GM12878 (cell line): ENCODE data around the gene PLCD1. TPM values are rescaled to one million over a fixed set of nuclear protein-coding genes. Genes with fewer than 3 reads are reported as not detected.

ENCODE experiments used
- BACH1 ChIP-seq: fragments of 450-650 bp; IDR thresholded peaks from 2 replicates; pipeline ENCODE4 v1.6.1; 2017; ENCODE audit warnings: mild to moderate bottlenecking, borderline replicate concordance
- BHLHE40 ChIP-seq, 2 experiments: fragments of 450-650 bp in 1 of 2; IDR thresholded peaks; 2 replicates each; pipeline ENCODE4 v1.6.1; 2011 to 2017; ENCODE audit warnings: low read depth in 2 of 2, borderline replicate concordance in 1 of 2, improper control_type of control experiment in 1 of 2, low read length in 1 of 2, mild to moderate bottlenecking in 1 of 2
- BMI1 ChIP-seq: fragments of 450-650 bp; IDR thresholded peaks from 2 replicates; pipeline ENCODE4 v1.6.1; 2016; ENCODE audit warnings: mild to moderate bottlenecking, moderate library complexity, borderline replicate concordance
- BRCA1 ChIP-seq: IDR thresholded peaks from 2 replicates; pipeline ENCODE4 v1.6.1; 2011; ENCODE audit warnings: low read depth, low read length, improper control_type of control experiment
- E2F8 ChIP-seq: fragments of 450-650 bp; IDR thresholded peaks from 2 replicates; pipeline ENCODE4 v1.6.1; 2018; ENCODE audit warnings: mild to moderate bottlenecking, low read depth, moderate library complexity; ENCODE audit not compliant: partially characterized antibody
- IRF3 ChIP-seq: fragments of 450-650 bp; IDR thresholded peaks from 2 replicates; pipeline ENCODE4 v1.6.1; 2014; ENCODE audit warnings: mild to moderate bottlenecking
- JUNB ChIP-seq: IDR thresholded peaks from 2 replicates; pipeline ENCODE4 v1.6.1; 2016; ENCODE audit warnings: antibody characterized with exemption, mild to moderate bottlenecking
- MEF2B ChIP-seq: fragments of 450-650 bp; IDR thresholded peaks from 2 replicates; pipeline ENCODE4 v1.6.1; 2018; ENCODE audit warnings: mild to moderate bottlenecking, moderate library complexity; ENCODE audit not compliant: partially characterized antibody, poor library complexity, severe bottlenecking
- MYB ChIP-seq: fragments of 150-350 bp; IDR thresholded peaks from 2 replicates; pipeline ENCODE4 v1.6.1; 2014; ENCODE audit warnings: mild to moderate bottlenecking, low read depth, low read length, borderline replicate concordance
- NR2C2 ChIP-seq: IDR thresholded peaks from 2 replicates; pipeline ENCODE4 v1.6.1; 2011; ENCODE audit warnings: borderline replicate concordance, low read depth; ENCODE audit not compliant: control insufficient read depth, insufficient read length
- NR2F1 ChIP-seq: fragments of 450-650 bp; conservative IDR thresholded peaks from 2 replicates; pipeline ENCODE4 v1.6.1; 2017; ENCODE audit warnings: mild to moderate bottlenecking
- POLR2AphosphoS2 ChIP-seq: IDR thresholded peaks from 2 replicates; pipeline ENCODE4 v1.6.1; 2011; ENCODE audit warnings: low read depth, mild to moderate bottlenecking, low read length, improper control_type of control experiment, moderate library complexity
- RAD21 ChIP-seq: IDR thresholded peaks from 2 replicates; pipeline ENCODE4 v1.6.1; 2011; ENCODE audit warnings: mild to moderate bottlenecking, low read depth, low read length, moderate library complexity; ENCODE audit not compliant: insufficient read depth
- RBBP5 ChIP-seq: fragments of 200-600 bp; sonication (generic); conservative IDR thresholded peaks from 2 replicates; pipeline ENCODE4 v1.6.1; 2016
- STAT1 ChIP-seq: fragments of 450-650 bp; conservative IDR thresholded peaks from 2 replicates; pipeline ENCODE4 v1.6.1; 2014; ENCODE audit warnings: antibody characterized with exemption, mild to moderate bottlenecking
- TAF1 ChIP-seq: IDR thresholded peaks from 2 replicates; pipeline ENCODE4 v1.6.1; 2011; ENCODE audit warnings: mild to moderate bottlenecking, low read depth, low read length, borderline replicate concordance
- polyA plus RNA-seq, 11 experiments: library from polyadenylated mRNA; depleted of rRNA in 4 of 11; unstranded in 6 of 11; stranded (reverse) in 5 of 11; fragments of >200 nt; fragmentation: Nextera tagmentation in 4 of 11; fragmentation: Illumina TruSeq in 1 of 11; extraction: Ambion mirVana in 4 of 11; extraction: Trizol in 1 of 11; gene quantifications; 1 replicate in 1 of 11; 2 replicates in 10 of 11; pipeline versions ENCODE4 v1.2.1 to v1.2.3, GENCODE V29; 2011 to 2016; ENCODE audit warnings: inconsistent platforms in 2 of 11, missing spikeins in 2 of 11, low read depth in 1 of 11
- total RNA-seq, 4 experiments: library from RNA; depleted of rRNA in 3 of 4; stranded (reverse); fragments of >200 nt in 3 of 4; fragmentation: Illumina TruSeq in 1 of 4; extraction: Trizol in 1 of 4; gene quantifications; 2 replicates each; pipeline versions ENCODE4 v1.2.1 to v1.2.3, GENCODE V29; 2013 to 2021
- TF ChIP-seq, protein P1 (sequence below): fragments of 150-350 bp; IDR thresholded peaks from 2 replicates; pipeline ENCODE4 v1.6.1; 2016; ENCODE audit warnings: low read depth, low read length
- TF ChIP-seq, protein P2 (sequence below): fragments of 450-650 bp; formaldehyde crosslinking; IDR thresholded peaks from 2 replicates; pipeline ENCODE4 v1.4.0; 2020; ENCODE audit warnings: mild to moderate bottlenecking, moderate library complexity

PLCD1 gene
- total and polyA plus RNA-seq, 10 of the 15 experiments (the other 5 are each of a cell fraction or from before 2014, with no cell fraction given), result 0.20 to 3.9 (median 1.2) TPM; not detected in 1

- TF ChIP-seq, protein P1, sequence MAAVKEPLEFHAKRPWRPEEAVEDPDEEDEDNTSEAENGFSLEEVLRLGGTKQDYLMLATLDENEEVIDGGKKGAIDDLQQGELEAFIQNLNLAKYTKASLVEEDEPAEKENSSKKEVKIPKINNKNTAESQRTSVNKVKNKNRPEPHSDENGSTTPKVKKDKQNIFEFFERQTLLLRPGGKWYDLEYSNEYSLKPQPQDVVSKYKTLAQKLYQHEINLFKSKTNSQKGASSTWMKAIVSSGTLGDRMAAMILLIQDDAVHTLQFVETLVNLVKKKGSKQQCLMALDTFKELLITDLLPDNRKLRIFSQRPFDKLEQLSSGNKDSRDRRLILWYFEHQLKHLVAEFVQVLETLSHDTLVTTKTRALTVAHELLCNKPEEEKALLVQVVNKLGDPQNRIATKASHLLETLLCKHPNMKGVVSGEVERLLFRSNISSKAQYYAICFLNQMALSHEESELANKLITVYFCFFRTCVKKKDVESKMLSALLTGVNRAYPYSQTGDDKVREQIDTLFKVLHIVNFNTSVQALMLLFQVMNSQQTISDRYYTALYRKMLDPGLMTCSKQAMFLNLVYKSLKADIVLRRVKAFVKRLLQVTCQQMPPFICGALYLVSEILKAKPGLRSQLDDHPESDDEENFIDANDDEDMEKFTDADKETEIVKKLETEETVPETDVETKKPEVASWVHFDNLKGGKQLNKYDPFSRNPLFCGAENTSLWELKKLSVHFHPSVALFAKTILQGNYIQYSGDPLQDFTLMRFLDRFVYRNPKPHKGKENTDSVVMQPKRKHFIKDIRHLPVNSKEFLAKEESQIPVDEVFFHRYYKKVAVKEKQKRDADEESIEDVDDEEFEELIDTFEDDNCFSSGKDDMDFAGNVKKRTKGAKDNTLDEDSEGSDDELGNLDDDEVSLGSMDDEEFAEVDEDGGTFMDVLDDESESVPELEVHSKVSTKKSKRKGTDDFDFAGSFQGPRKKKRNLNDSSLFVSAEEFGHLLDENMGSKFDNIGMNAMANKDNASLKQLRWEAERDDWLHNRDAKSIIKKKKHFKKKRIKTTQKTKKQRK, result no peak
- TF ChIP-seq RBBP5 (no peak), MYB (no peak), BRCA1 (no peak), E2F8 (no peak), STAT1 (no peak), NR2C2 (no peak), TAF1 (no peak), NR2F1 (no peak), JUNB (no peak), BMI1 (peak; percentile 96), BACH1 (no peak), BHLHE40 (IDR thresholded peaks at IDR 0.05; ENCODE audit: borderline replicate concordance in 1 of 2, low read depth in 2 of 2, low read length in 1 of 2) (no peak), IRF3 (no peak), RAD21 (no peak), MEF2B (peak; percentile 26), POLR2AphosphoS2 (no peak)
- TF ChIP-seq, protein P2, sequence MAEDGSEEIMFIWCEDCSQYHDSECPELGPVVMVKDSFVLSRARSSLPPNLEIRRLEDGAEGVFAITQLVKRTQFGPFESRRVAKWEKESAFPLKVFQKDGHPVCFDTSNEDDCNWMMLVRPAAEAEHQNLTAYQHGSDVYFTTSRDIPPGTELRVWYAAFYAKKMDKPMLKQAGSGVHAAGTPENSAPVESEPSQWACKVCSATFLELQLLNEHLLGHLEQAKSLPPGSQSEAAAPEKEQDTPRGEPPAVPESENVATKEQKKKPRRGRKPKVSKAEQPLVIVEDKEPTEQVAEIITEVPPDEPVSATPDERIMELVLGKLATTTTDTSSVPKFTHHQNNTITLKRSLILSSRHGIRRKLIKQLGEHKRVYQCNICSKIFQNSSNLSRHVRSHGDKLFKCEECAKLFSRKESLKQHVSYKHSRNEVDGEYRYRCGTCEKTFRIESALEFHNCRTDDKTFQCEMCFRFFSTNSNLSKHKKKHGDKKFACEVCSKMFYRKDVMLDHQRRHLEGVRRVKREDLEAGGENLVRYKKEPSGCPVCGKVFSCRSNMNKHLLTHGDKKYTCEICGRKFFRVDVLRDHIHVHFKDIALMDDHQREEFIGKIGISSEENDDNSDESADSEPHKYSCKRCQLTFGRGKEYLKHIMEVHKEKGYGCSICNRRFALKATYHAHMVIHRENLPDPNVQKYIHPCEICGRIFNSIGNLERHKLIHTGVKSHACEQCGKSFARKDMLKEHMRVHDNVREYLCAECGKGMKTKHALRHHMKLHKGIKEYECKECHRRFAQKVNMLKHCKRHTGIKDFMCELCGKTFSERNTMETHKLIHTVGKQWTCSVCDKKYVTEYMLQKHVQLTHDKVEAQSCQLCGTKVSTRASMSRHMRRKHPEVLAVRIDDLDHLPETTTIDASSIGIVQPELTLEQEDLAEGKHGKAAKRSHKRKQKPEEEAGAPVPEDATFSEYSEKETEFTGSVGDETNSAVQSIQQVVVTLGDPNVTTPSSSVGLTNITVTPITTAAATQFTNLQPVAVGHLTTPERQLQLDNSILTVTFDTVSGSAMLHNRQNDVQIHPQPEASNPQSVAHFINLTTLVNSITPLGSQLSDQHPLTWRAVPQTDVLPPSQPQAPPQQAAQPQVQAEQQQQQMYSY (CRISPR knock-in tag), result no peak
Measured at GRCh38 chr3:38039101-38039898, 9.9 kb upstream of the PLCD1 start, which contains the start of gene DLEC1 (continued).
